Activated T-helper 1 cell treated with anti-CD3 and anti-CD28 coated beads, Interleukin-2, amount 50 U/mL, for 16 hours (primary cell): ENCODE results near the gene ITGA3.

Source experiments
- DNase-seq, 2 donors: peaks; one replicate each; pipeline ENCODE4 v3.0.0-alpha.2; 2020; ENCODE audit warnings: low read depth in 1 of 2, low spot score in 1 of 2

The ITGA3 gene

GRCh38 chr17:50090971-50091917 lies 35.3 kb downstream of the ITGA3 start:
- no peak for DNase-seq

- no peak for DNase-seq
Observed at GRCh38 chr17:50091918-50092285, 36.0 kb downstream of the ITGA3 start.

GRCh38 chr17:50093246-50093645 lies 37.3 kb downstream of the ITGA3 start:
- DNase-seq, result no peak

GRCh38 chr17:50093807-50094206 lies 37.9 kb downstream of the ITGA3 start:
- DNase-seq, result no peak

- peak; percentile 84 to 96 for DNase-seq
Observed at GRCh38 chr17:50094243-50094752, 38.4 kb downstream of the ITGA3 start.

GRCh38 chr17:50094753-50095619 lies 39.1 kb downstream of the ITGA3 start, which contains the start of gene PDK2:
TSS of gene PDK2 (plus strand) at chr17:50095351. CDS start at chr17:50095436, 85 bp downstream.
- DNase-seq, result peak; percentile 93 to 96

- no peak for DNase-seq
Observed at GRCh38 chr17:50095626-50096037, 39.7 kb downstream of the ITGA3 start.

GRCh38 chr17:50096092-50096491 lies 40.2 kb downstream of the ITGA3 start:
- DNase-seq, result no peak

- no peak for DNase-seq
Observed at GRCh38 chr17:50096758-50097157, 40.8 kb downstream of the ITGA3 start.

GRCh38 chr17:50097455-50097854 lies 41.5 kb downstream of the ITGA3 start:
- DNase-seq, result no peak

GRCh38 chr17:50097926-50098325 lies 42.0 kb downstream of the ITGA3 start:
- no peak for DNase-seq

- DNase-seq, result no peak
Observed at GRCh38 chr17:50098583-50098982, 42.7 kb downstream of the ITGA3 start.

- no peak for DNase-seq
Observed at GRCh38 chr17:50099003-50099402, 43.1 kb downstream of the ITGA3 start.

GRCh38 chr17:50100480-50100883 lies 44.6 kb downstream of the ITGA3 start:
- no peak for DNase-seq

- no peak for DNase-seq
Observed at GRCh38 chr17:50100921-50101345, 45.0 kb downstream of the ITGA3 start.

- DNase-seq, result no peak
Observed at GRCh38 chr17:50101346-50102163, 45.6 kb downstream of the ITGA3 start.

GRCh38 chr17:50102164-50102991 lies 46.5 kb downstream of the ITGA3 start:
- DNase-seq, result no peak

- no peak for DNase-seq
Observed at GRCh38 chr17:50103252-50103651, 47.3 kb downstream of the ITGA3 start.

- DNase-seq, result no peak
Observed at GRCh38 chr17:50103941-50104340, 48.0 kb downstream of the ITGA3 start.

- no peak for DNase-seq
Observed at GRCh38 chr17:50105811-50106210, 49.9 kb downstream of the ITGA3 start.
